ENCODE measurements around the gene C1orf232.

The C1orf232 gene

GRCh38 chr1:26124418-26125331, 44.1 kb downstream of the C1orf232 start:
- no peak for DNase-seq (ENCODE audit: low spot score)

- no peak for DNase-seq (ENCODE audit: low spot score)
Observed at GRCh38 chr1:26122988-26123973, 45.5 kb downstream of the C1orf232 start.

- DNase-seq (ENCODE audit: low spot score), result no peak
Observed at GRCh38 chr1:26121854-26122773, 46.6 kb downstream of the C1orf232 start.

- DNase-seq (ENCODE audit: low spot score), result peak; percentile 43
Observed at GRCh38 chr1:26119892-26120608, 48.7 kb downstream of the C1orf232 start.

GRCh38 chr1:26114165-26114927, 54.4 kb downstream of the C1orf232 start:
- no peak for DNase-seq (ENCODE audit: low spot score)
